Measurements from ENCODE around the gene ACADS. TPM values are rescaled to one million over a fixed set of nuclear protein-coding genes. Genes with fewer than 3 reads are reported as not detected.

Gene ACADS
- total RNA-seq, 1 experiment from 2014 or later: 15.9 TPM

DNA sequence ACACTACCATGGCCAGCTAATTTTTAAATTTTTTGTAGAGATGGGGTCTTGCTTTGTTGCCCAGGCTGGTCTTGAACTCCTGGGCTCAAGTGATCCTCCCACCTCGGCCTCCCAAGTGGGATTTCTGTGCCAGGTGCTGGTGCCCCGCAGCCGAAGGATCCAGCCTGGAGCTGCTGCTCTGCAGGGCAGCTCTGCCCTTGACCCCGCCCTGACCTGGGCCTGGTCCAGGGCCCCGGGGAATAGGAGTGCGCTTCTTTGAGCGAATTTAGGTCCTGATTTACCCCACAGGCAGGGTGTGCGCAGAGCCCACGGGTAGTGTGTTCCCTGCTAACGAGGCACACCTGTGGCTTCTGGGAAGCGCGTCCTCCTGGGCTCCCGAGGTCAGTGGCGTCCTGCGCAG, 15.2 kb downstream of the ACADS start:
- DNase-seq (ENCODE audit: low read depth, low spot score) (no peak), ATAC-seq (no peak)
- no peaks in the 10 kb centered on the region for H3K27me3 ChIP-seq (ENCODE audit: control insufficient read depth, insufficient read depth, low read length)
- TF ChIP-seq SIN3A (IDR thresholded peaks at IDR 0.05; ENCODE audit: borderline replicate concordance, insufficient read depth, low read depth, low read length): no peak
- no peak for TF ChIP-seq POLR2AphosphoS5 (IDR thresholded peaks at IDR 0.05; ENCODE audit: low read depth, low read length)
- TF ChIP-seq TCF7L2 (IDR thresholded peaks at IDR 0.05; ENCODE audit: low read depth, low read length): no peak
- TF ChIP-seq, protein P1, sequence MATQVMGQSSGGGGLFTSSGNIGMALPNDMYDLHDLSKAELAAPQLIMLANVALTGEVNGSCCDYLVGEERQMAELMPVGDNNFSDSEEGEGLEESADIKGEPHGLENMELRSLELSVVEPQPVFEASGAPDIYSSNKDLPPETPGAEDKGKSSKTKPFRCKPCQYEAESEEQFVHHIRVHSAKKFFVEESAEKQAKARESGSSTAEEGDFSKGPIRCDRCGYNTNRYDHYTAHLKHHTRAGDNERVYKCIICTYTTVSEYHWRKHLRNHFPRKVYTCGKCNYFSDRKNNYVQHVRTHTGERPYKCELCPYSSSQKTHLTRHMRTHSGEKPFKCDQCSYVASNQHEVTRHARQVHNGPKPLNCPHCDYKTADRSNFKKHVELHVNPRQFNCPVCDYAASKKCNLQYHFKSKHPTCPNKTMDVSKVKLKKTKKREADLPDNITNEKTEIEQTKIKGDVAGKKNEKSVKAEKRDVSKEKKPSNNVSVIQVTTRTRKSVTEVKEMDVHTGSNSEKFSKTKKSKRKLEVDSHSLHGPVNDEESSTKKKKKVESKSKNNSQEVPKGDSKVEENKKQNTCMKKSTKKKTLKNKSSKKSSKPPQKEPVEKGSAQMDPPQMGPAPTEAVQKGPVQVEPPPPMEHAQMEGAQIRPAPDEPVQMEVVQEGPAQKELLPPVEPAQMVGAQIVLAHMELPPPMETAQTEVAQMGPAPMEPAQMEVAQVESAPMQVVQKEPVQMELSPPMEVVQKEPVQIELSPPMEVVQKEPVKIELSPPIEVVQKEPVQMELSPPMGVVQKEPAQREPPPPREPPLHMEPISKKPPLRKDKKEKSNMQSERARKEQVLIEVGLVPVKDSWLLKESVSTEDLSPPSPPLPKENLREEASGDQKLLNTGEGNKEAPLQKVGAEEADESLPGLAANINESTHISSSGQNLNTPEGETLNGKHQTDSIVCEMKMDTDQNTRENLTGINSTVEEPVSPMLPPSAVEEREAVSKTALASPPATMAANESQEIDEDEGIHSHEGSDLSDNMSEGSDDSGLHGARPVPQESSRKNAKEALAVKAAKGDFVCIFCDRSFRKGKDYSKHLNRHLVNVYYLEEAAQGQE (IDR thresholded peaks at IDR 0.05; ENCODE audit: insufficient read depth in 1 of 2, low read depth in 2 of 2, low read length in 1 of 2): no peak
- TF ChIP-seq, protein P2, sequence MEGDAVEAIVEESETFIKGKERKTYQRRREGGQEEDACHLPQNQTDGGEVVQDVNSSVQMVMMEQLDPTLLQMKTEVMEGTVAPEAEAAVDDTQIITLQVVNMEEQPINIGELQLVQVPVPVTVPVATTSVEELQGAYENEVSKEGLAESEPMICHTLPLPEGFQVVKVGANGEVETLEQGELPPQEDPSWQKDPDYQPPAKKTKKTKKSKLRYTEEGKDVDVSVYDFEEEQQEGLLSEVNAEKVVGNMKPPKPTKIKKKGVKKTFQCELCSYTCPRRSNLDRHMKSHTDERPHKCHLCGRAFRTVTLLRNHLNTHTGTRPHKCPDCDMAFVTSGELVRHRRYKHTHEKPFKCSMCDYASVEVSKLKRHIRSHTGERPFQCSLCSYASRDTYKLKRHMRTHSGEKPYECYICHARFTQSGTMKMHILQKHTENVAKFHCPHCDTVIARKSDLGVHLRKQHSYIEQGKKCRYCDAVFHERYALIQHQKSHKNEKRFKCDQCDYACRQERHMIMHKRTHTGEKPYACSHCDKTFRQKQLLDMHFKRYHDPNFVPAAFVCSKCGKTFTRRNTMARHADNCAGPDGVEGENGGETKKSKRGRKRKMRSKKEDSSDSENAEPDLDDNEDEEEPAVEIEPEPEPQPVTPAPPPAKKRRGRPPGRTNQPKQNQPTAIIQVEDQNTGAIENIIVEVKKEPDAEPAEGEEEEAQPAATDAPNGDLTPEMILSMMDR (IDR thresholded peaks at IDR 0.05): no peak
- in situ Hi-C loops (cut with HindIII; ENCODE audit: low pct_unique_long_range_greater_than_20kb, low sequenced_read_pairs) (no loop called here), intact Hi-C loops (cut with micrococcal nuclease; ENCODE audit: unreplicated experiment) (no loop called here)
- H3K4me1 ChIP-seq (ENCODE audit: control insufficient read depth, insufficient read depth, low read length): no peaks in the 10 kb centered on the region
- no peaks in the 10 kb centered on the region for H3K36me3 ChIP-seq (ENCODE audit: control insufficient read depth, insufficient read depth, low read length)
- no TSS peak for BruUV-seq (replicated peaks)
- CTCF ChIA-PET: no interaction called here
- H3K9me3 ChIP-seq (ENCODE audit: control insufficient read depth, insufficient read depth, low read depth, low read length): no peaks in the 10 kb centered on the region
- POLR2A ChIA-PET: interaction anchor here (0.6 kb wide), 1 partner anchor 285 kb away, joined by 3 read pairs; no protein-coding TSS in a partner anchor
- no peak overlapping the region for H3K4me3 ChIP-seq (ENCODE audit: low read depth in 2 of 2, low read length in 2 of 2)
- H3K27ac ChIP-seq (ENCODE audit: low read length): no peak overlapping the region

DNA sequence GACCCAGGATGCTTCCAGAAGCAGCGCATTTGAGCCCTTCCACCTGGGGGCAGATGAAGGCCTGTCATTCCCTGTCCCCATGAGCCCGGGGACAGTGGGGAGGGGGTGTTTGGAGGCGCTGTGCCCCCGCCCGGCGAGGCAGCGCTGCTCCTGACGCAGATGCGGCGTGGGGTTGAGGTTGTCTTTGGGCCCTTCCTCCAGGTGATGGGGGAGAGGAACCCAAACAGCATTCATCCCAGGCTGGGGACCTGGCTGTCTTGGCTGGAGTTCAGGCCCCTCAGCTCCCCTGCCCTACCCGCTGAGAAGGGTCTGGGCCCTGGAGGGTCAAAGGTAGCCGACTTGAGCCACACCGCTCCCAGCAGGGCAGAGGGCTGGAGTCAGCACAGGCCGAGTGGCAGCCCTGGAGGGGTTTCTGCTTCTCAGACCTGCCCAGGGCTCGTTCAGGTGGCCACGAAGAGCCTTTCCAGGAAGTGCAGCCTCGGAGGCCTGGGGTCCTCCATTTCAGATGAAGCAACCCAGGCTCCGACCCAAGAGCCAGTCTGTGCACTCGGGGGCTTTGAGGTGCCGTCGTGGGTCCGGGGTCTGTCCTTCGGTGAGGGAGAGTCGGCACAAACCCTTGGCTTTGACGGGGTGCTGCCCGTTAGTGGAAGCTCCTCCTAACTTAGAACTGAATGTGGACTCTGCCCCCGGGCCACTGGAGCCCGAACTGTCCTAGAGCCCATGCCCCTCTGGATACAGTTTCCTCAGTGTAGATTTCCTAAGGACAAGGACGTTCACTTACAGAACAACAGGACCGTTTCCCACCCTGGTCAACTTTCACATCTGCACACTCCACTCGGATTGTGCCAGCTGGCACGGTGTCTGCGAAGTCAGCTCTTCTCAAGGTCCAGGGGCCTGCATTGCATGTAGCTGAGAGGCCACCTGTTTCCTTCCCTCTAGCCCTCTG, 16.1 kb downstream of the ACADS start:
- ChIA-PET CTCF (interaction anchor here (0.7 kb wide), 1 partner anchor 268 kb away, joined by 9 read pairs; no protein-coding TSS in a partner anchor), POLR2A (interaction anchor here (0.7 kb wide), 1 partner anchor 19 kb away, joined by 3 read pairs; no protein-coding TSS in a partner anchor)
- intact Hi-C loops (cut with micrococcal nuclease; ENCODE audit: unreplicated experiment): no loop called here
- Histone ChIP-seq H3K36me3 (ENCODE audit: control insufficient read depth, insufficient read depth, low read length) (no peaks in the 10 kb centered on the region), H3K4me1 (ENCODE audit: control insufficient read depth, insufficient read depth, low read length) (no peaks in the 10 kb centered on the region), H3K4me3 (ENCODE audit: low read depth in 2 of 2, low read length in 2 of 2) (no peak overlapping the region), H3K9me3 (ENCODE audit: control insufficient read depth, insufficient read depth, low read depth, low read length) (no peaks in the 10 kb centered on the region), H3K27me3 (ENCODE audit: control insufficient read depth, insufficient read depth, low read length) (no peaks in the 10 kb centered on the region), H3K27ac (ENCODE audit: low read length) (no peak overlapping the region)
- ATAC-seq (no peak), DNase-seq (ENCODE audit: low read depth, low spot score) (no peak)
- TF ChIP-seq, protein P1 (IDR thresholded peaks at IDR 0.05; ENCODE audit: insufficient read depth in 1 of 2, low read depth in 2 of 2, low read length in 1 of 2): no peak
- TF ChIP-seq POLR2AphosphoS5 (IDR thresholded peaks at IDR 0.05; ENCODE audit: low read depth, low read length) (no peak), TCF7L2 (IDR thresholded peaks at IDR 0.05; ENCODE audit: low read depth, low read length) (no peak), SIN3A (IDR thresholded peaks at IDR 0.05; ENCODE audit: borderline replicate concordance, insufficient read depth, low read depth, low read length) (no peak)
- TF ChIP-seq, protein P2 (IDR thresholded peaks at IDR 0.05): no peak
- in situ Hi-C loops (cut with HindIII; ENCODE audit: low pct_unique_long_range_greater_than_20kb, low sequenced_read_pairs): no loop called here
- BruUV-seq (replicated peaks): no TSS peak
